ENCODE results near the gene EIF2S3.
"Not testable (repeated sequence)": the region's sequence is repeated elsewhere in the genome, so short reads cannot be mapped to it uniquely, and the experiment has no call there.

Gene EIF2S3

DNA sequence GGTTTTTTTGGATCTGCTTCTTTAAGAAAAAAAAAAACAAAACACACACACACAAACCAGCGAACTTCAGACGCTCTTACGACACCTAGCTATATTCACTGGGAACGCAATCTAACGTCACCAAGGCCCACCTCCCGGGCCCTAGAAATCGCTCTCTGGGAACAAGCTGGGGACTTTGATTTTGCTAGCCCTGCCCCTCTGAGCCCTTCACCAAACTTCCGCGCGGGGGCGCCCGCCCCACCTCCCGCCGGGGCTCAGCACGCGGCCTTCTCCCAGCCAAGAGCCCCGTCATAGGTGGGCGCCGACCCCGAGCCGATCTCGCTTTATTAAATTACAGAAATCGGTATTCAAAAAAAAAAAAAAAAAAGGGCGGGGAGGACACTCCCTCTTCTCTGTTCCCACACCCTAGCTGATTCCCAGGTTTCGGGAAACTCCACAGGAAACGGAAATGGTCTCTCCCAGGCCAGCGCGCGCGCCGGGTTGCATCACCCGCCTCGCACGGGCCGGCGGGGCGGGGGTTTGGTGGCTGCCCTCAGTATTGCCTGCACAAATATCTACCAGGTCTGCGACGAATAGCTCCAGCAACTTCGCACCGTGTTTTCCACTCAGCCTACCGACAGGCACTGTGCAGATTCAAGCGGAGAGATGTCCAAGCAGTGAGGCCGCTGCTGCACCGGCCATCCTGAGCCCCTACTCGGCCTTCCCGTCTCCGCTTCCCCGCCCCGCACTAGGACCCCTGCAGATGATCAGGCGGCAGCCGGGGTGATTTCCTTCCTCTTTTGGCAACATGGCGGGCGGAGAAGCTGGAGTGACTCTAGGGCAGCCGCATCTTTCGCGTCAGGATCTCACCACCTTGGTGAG, at the start of gene EIF2S3:
Gene EIF2S3 (plus strand): TSS at position 775 of the 861 bp plus-strand sequence. CDS start 13 bp downstream, at position 788.
- peak; percentile 89 for DNase-seq (ENCODE audit: low spot score)

- DNase-seq (ENCODE audit: low spot score): no peak
Measured at GRCh38 chrX:24005028-24005427, 49.7 kb upstream of the EIF2S3 start.

DNA sequence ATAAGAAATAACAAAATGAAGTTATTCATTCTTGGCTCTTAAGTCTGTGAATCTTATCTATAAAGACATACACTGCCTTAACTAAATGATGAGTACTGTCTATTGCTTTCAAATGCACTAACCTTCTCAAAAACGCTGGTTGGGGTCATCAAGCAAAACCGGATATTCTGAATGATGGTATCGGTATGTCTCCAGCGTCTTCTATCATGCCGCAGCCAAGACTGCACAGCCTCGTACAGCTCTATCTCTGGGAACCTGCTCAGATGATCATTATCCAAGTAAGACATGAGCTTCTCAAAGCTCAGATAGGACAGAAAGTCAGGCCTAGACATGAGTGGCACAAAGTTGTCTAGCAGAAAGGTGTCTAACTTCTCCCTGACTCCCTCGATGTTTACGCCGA, 48.9 kb upstream of the EIF2S3 start:
- no peak for DNase-seq (ENCODE audit: low spot score)

DNA sequence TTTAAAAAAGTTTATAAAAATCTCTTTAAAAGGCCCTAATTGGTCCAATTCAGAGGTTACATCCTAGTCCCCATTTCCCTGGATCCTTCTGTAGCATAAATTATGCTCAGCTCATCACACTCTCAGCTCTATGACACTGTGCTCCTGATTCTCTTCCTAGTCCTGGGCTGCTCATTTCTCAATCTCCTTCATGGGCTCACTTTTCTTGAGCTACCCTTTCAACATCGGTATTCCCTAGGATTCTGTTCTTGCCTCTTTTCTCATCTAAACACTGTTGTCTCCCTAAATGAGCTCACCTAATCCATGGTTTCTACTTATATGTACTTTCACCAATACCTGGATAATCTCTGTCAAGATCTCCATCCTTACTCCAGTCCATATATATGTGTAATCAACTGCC, 42.5 kb upstream of the EIF2S3 start:
- no peak for DNase-seq (ENCODE audit: low spot score)

DNA sequence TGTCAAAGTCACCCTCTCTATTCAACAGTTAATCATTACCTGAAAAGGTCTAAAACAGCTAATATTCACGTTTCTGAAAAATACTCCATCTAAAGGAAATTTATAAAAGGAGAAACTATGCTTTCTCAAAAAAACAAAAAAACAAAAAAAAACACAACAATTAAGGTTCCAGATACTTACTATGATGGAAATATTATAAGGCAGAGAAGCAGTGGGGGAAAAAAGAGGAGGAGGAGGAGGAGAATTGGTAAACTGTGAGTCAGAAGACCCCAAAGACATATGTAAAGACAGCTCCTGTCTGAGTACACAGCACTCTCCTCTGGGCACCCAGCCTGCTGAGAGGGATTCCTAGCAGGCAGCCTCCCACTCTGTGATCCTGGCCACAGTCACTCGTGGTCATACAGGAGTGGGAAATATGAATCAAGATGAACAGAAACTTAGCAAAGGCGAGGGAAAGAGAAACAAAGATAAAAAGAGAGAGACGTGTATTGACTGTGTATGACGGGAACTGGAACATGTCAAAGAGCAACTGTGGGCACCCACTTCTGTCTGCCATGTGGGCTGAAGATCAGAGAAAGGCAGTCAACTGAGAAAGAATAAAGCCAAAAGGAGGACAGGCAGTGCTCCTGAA, 40.3 kb upstream of the EIF2S3 start:
- no peak for DNase-seq (ENCODE audit: low spot score)

DNA sequence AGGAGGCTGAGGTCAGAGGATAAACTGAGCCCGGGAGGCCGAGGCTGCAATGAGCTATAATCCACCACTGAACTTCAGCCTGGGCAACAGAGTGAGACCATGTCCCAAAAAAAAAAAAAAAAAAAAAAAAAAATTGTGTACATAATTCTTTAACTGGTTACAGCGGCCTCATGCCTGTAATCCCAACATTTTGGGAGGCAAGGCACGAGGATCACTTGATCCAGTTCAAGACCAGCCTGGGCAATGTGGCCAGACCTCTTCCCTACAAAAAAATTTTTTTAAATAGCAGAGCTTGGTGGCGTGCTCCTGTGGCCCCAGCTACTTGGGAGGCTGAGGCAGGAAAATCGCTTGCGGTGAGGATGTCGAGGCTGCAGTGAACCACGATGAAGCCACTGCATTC, 37.1 kb upstream of the EIF2S3 start:
- DNase-seq (ENCODE audit: low spot score): no peak

GRCh38 chrX:24018809-24019208, 35.9 kb upstream of the EIF2S3 start:
- no peak for DNase-seq (ENCODE audit: low spot score)

GRCh38 chrX:24019448-24019847, 35.3 kb upstream of the EIF2S3 start:
- peak; percentile 1 for DNase-seq (ENCODE audit: low spot score)

- DNase-seq (ENCODE audit: low spot score): no peak
Measured at GRCh38 chrX:24020306-24020876, 34.4 kb upstream of the EIF2S3 start.

- no peak for DNase-seq (ENCODE audit: low spot score)
Measured at GRCh38 chrX:24023544-24023943, 31.2 kb upstream of the EIF2S3 start.

- DNase-seq (ENCODE audit: low spot score): no peak
Measured at GRCh38 chrX:24023972-24024669, 30.6 kb upstream of the EIF2S3 start.

- DNase-seq (ENCODE audit: low spot score): peak; percentile 73
Measured at GRCh38 chrX:24024819-24025740, 29.7 kb upstream of the EIF2S3 start.

GRCh38 chrX:24025741-24026403, 28.9 kb upstream of the EIF2S3 start:
- peak; percentile 3 for DNase-seq (ENCODE audit: low spot score)

DNA sequence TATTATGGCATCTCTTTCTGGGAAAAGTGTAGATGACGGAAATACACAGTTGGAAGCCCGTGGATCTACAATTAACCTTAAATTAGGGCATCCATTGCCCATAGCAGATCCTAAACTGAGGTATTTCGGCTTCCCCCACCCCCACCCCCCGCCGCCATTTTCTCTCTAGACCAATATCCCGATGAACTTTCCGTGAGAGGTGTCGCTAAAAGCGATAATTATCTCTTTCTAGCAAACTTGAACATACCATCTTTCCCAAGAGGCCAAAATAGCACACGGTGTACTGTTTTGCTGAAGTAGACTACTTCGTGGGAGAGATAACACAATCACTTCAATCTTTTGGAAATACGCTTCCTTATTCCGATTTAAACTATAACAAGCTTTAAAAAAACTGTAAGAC, 28.3 kb upstream of the EIF2S3 start:
- DNase-seq (ENCODE audit: low spot score): no peak

DNA sequence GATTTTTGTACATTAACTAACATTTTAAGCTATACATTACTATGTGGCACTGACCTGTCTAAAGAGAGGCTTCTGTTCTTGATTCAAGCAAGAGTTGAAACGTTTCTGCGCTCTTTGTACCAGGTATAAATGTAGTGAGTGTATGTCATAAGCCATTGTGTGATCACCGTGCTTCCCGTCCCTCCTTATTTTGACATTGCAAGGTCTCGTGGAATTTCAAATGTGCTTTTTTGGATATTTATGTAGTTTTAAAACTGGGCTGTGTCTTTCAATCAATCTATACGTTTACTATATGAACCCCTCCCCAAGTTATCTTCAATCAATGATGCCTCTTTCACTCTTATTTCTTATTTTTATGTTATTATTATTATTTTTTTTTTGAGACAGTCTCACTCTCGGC, 27.7 kb upstream of the EIF2S3 start, which contains the start of gene KLHL15:
Gene KLHL15 (minus strand): TSS at position 101 of the 400 bp plus-strand sequence. CDS start 20,493 bp downstream, outside the sequence.
- no peak for DNase-seq (ENCODE audit: low spot score)

GRCh38 chrX:24027985-24028384, 26.8 kb upstream of the EIF2S3 start:
- DNase-seq (ENCODE audit: low spot score): no peak

DNA sequence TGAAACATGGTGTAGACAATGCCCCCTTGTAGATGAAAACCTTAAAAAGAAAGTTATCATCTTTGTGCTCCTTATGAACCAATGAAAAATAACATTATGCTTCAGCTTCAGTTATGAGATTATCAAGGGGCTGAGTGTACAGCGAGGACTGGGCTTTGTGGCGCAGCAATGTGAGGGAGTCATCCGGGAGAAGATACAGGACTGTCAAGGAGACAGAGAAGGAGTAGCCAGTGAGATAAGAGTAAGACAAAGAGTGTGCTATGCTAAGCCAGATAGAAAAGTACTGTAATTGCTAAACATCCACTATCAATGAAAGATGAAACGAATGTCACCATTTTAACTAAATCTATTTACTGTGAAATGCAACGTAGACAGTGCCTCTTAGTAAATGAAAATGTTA, 24.2 kb upstream of the EIF2S3 start:
- no peak for DNase-seq (ENCODE audit: low spot score)

DNA sequence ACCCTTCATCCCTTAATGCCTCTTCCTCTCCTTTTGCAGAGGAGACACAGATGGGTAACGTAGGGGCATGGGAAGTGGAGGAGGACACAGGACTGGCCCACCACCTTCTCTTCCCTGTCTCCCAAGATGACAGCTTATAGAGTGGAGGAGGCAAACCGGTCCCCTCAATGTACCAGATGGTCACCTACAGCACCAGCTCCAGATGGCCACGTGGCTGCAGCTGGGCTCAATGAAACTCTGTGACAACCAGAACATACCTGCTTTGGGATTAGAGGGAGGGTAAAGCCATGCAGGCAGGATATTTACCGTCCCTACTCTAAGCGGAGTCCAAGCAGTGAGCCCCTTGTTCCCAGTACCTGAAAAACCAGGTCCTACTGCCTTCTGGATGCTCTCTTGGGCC, 20.3 kb upstream of the EIF2S3 start:
- no peak for DNase-seq (ENCODE audit: low spot score)

GRCh38 chrX:24037729-24038128, 17.0 kb upstream of the EIF2S3 start:
- no peak for DNase-seq (ENCODE audit: low spot score)

DNA sequence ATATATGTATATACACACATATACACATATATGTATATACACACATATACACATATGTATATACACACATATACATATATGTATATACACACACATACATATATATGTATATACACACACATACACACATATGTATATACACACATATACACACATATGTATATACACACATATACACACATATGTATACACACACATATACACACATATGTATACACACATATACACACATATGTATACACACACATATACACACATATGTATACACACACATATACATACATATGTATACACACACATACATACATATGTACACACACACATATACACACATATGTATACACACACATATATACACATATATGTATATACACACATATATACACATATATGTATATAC, 8.7 kb upstream of the EIF2S3 start:
- DNase-seq (ENCODE audit: low spot score): not testable (repeated sequence)

DNA sequence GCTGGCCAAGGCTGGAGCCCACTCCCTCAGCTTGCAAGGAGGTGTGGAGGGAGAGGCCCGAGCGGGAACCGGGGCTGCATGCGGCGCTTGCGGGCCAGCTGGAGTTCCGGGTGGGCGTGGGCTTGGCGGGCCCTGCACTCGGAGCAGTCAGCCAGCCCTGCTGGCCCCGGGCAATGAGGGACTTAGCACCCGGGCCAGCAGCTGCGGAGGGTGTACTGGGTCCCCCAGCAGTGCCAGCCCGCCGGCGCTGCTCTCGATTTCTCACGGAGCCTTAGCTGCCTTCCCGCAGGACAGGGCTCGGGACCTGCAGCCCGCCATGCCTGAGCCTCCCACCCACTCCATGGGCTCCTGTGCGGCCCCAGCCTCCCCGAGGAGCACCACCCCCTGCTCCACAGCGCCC, 5.1 kb upstream of the EIF2S3 start:
- DNase-seq (ENCODE audit: low spot score): not testable (repeated sequence)
